ENCODE measurements around the gene MR1. TPM values are rescaled to one million over a fixed set of nuclear protein-coding genes. Genes with fewer than 3 reads are reported as not detected.
"Not testable (repeated sequence)": the region's sequence is repeated elsewhere in the genome, so short reads cannot be mapped to it uniquely, and the experiment has no call there.

Gene MR1
- total and polyA plus RNA-seq, 3 donors from 2014 or later: 5.8 to 8.6 (median 7.1) TPM

- no peaks in the 10 kb centered on the region for H3K9me3 ChIP-seq
- TF ChIP-seq POLR2A (IDR thresholded peaks at IDR 0.05) (no peak), CTCF (IDR thresholded peaks at IDR 0.05) (no peak)
- H3K36me3 ChIP-seq (ENCODE audit: low read depth, missing control alignments): no peaks in the 10 kb centered on the region
- H3K4me3 ChIP-seq: no peak overlapping the region
- H3K4me1 ChIP-seq: peaks cover 2% of the 10 kb centered on the region
- no peaks in the 10 kb centered on the region for H3K27me3 ChIP-seq
- DNase-seq: no peak
- no peak overlapping the region for H3K27ac ChIP-seq
- intact Hi-C loops (cut with DNase I; ENCODE audit: low total_unique reads): no loop called here
These were observed 5.6 kb upstream of the MR1 start for GRCh38 chr1:181028196-181028595.

- no peak for DNase-seq
- Histone ChIP-seq H3K9me3 (no peaks in the 10 kb centered on the region), H3K27me3 (no peaks in the 10 kb centered on the region), H3K4me3 (no peak overlapping the region), H3K27ac (no peak overlapping the region), H3K36me3 (ENCODE audit: low read depth, missing control alignments) (no peaks in the 10 kb centered on the region), H3K4me1 (peaks cover 5% of the 10 kb centered on the region)
- no peak for TF ChIP-seq POLR2A (IDR thresholded peaks at IDR 0.05)
- no peak for TF ChIP-seq CTCF (IDR thresholded peaks at IDR 0.05)
- intact Hi-C loops (cut with DNase I; ENCODE audit: low total_unique reads): no loop called here
- WGBS, 2 donors: 81 to 87% methylated on average over 5 of the region's 5 CpGs
These were observed 5.2 kb upstream of the MR1 start for GRCh38 chr1:181028615-181029014.

- WGBS, 2 donors: 47 to 55% methylated on average over 2 of the region's 2 CpGs
- no peak overlapping the region for H3K4me3 ChIP-seq
- DNase-seq: no peak
- H3K27me3 ChIP-seq: no peaks in the 10 kb centered on the region
- peak overlapping the region; percentile 88 for H3K27ac ChIP-seq
- H3K9me3 ChIP-seq: no peaks in the 10 kb centered on the region
- H3K36me3 ChIP-seq (ENCODE audit: low read depth, missing control alignments): no peaks in the 10 kb centered on the region
- intact Hi-C loops (cut with DNase I; ENCODE audit: low total_unique reads): no loop called here
- TF ChIP-seq POLR2A (IDR thresholded peaks at IDR 0.05): no peak
- no peak for TF ChIP-seq CTCF (IDR thresholded peaks at IDR 0.05)
- H3K4me1 ChIP-seq: peaks cover 5% of the 10 kb centered on the region
These were observed 1.2 kb upstream of the MR1 start for GRCh38 chr1:181032535-181032934.

GRCh38 chr1:181033128-181033798, 520 bp upstream of the MR1 start:
- H3K9me3 ChIP-seq: no peaks in the 10 kb centered on the region
- H3K36me3 ChIP-seq (ENCODE audit: low read depth, missing control alignments): no peaks in the 10 kb centered on the region
- H3K27ac ChIP-seq: peak overlapping the region; percentile 88
- intact Hi-C loops (cut with DNase I; ENCODE audit: low total_unique reads): no loop called here
- peaks cover 5% of the 10 kb centered on the region for H3K4me1 ChIP-seq
- WGBS, 2 donors: 39 to 68% methylated on average over 2 of the region's 2 CpGs
- DNase-seq: peak; percentile 33
- TF ChIP-seq CTCF (IDR thresholded peaks at IDR 0.05) (no peak), POLR2A (IDR thresholded peaks at IDR 0.05) (no peak)
- H3K4me3 ChIP-seq: peak overlapping the region; percentile 45 to 50
- no peaks in the 10 kb centered on the region for H3K27me3 ChIP-seq

GRCh38 chr1:181035210-181035609, 1.4 kb downstream of the MR1 start:
- whole genome bisulfite sequencing, 2 donors: 94 to 98% methylated on average over 4 of the region's 4 CpGs
- H3K4me1 ChIP-seq; DNase-seq; intact Hi-C loops (cut with DNase I; ENCODE audit: low total_unique reads); H3K9me3 ChIP-seq; H3K4me3 ChIP-seq; H3K27me3 ChIP-seq; H3K36me3 ChIP-seq (ENCODE audit: low read depth, missing control alignments); H3K27ac ChIP-seq: not testable (repeated sequence)

All from testis (tissue), 3 donors.